ENCODE data around the gene SH2D7.

Gene SH2D7

DNA sequence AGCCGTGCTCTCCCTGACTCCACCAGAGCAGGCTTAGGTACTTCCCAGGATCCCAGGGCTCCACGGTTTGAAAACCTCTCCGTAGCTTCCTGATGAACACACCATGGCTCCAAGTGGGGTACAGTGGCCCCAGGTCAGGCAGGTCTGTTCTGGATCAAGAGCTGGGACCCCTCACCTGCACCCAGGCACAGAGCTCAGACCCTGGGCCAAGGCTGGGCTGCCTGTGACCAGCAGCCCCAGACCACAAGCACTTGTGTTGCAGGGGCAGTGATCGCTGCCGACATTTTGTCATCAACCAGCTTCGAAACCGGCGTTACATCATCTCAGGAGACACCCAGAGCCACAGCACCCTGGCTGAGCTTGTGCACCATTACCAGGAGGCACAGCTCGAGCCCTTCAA lies 5.3 kb downstream of the SH2D7 start:
- TF ChIP-seq REST (IDR thresholded peaks at IDR 0.05; ENCODE audit: insufficient replicate concordance, low read depth) (no peak), GABPA (IDR thresholded peaks at IDR 0.05; ENCODE audit: low read depth) (no peak), POLR2AphosphoS5 (IDR thresholded peaks at IDR 0.05; ENCODE audit: low read depth) (no peak), SPI1 (IDR thresholded peaks at IDR 0.05; ENCODE audit: borderline replicate concordance, low read depth) (no peak), CTCF (IDR thresholded peaks at IDR 0.05; ENCODE audit: insufficient read depth, low read length) (no peak)
- H3K4me3 ChIP-seq (replicated peaks; ENCODE audit: insufficient read depth, low read length): no peak overlapping the region
- no peak for DNase-seq (ENCODE audit: low read depth in 1 of 2, low spot score in 1 of 2)

GRCh38 chr15:78098131-78098755 lies 5.9 kb downstream of the SH2D7 start:
- Histone ChIP-seq H3K27me3 (ENCODE audit: insufficient read depth, poor library complexity, severe bottlenecking) (no peaks in the 10 kb centered on the region), H3K27ac (replicated peaks) (no peak overlapping the region), H3K4me3 (replicated peaks; ENCODE audit: insufficient read depth, low read length) (no peak overlapping the region)
- DNase-seq (ENCODE audit: low read depth in 1 of 2, low spot score in 1 of 2): no peak
- TF ChIP-seq REST (IDR thresholded peaks at IDR 0.05; ENCODE audit: insufficient replicate concordance, low read depth): no peak
- TF ChIP-seq GABPA (IDR thresholded peaks at IDR 0.05; ENCODE audit: low read depth): no peak
- no peak for TF ChIP-seq POLR2AphosphoS5 (IDR thresholded peaks at IDR 0.05; ENCODE audit: low read depth)
- no peak for TF ChIP-seq CTCF (IDR thresholded peaks at IDR 0.05; ENCODE audit: insufficient read depth, low read length)

More for the DNA sequence above, 5.3 kb downstream of the SH2D7 start:
- Histone ChIP-seq H3K27me3 (ENCODE audit: insufficient read depth, poor library complexity, severe bottlenecking) (no peaks in the 10 kb centered on the region), H3K27ac (replicated peaks) (no peak overlapping the region)

DNA sequence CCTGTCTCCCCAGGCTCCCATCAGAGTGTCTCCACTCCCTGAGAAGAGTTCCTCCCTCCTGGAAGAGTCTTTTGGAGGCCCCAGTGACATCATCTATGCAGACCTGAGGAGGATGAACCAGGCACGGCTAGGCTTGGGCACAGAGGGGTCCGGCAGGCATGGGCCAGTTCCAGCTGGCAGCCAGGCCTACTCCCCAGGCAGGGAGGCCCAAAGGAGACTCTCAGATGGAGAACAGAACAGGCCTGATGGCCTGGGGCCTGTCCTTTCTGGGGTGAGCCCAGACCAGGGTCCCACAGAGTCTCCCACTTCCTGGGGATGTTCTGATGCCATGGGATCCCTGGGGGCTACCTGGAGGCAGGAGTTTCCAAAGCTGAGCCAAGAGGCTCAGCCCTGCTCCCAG lies 8.5 kb downstream of the SH2D7 start:
- no peak for TF ChIP-seq SPI1 (IDR thresholded peaks at IDR 0.05; ENCODE audit: borderline replicate concordance, low read depth)
- no peak for TF ChIP-seq REST (IDR thresholded peaks at IDR 0.05; ENCODE audit: insufficient replicate concordance, low read depth)
- TF ChIP-seq CTCF (IDR thresholded peaks at IDR 0.05; ENCODE audit: insufficient read depth, low read length): no peak
- TF ChIP-seq GABPA (IDR thresholded peaks at IDR 0.05; ENCODE audit: low read depth): no peak
- TF ChIP-seq POLR2AphosphoS5 (IDR thresholded peaks at IDR 0.05; ENCODE audit: low read depth): no peak
- no peak for DNase-seq (ENCODE audit: low read depth in 1 of 2, low spot score in 1 of 2)
- no peak overlapping the region for H3K4me3 ChIP-seq (replicated peaks; ENCODE audit: insufficient read depth, low read length)
- H3K27me3 ChIP-seq (ENCODE audit: insufficient read depth, poor library complexity, severe bottlenecking): no peaks in the 10 kb centered on the region
- H3K27ac ChIP-seq (replicated peaks): no peak overlapping the region

Data from HL-60 (cell line).